ENCODE data around the gene GLRX. TPM values are rescaled to one million over a fixed set of nuclear protein-coding genes. Genes with fewer than 3 reads are reported as not detected.

Gene GLRX
- total and polyA plus RNA-seq, 2 of the 13 experiments (the other 11 are each of a cell fraction or from before 2014, with no cell fraction given) = 63.8 to 499 TPM

DNA sequence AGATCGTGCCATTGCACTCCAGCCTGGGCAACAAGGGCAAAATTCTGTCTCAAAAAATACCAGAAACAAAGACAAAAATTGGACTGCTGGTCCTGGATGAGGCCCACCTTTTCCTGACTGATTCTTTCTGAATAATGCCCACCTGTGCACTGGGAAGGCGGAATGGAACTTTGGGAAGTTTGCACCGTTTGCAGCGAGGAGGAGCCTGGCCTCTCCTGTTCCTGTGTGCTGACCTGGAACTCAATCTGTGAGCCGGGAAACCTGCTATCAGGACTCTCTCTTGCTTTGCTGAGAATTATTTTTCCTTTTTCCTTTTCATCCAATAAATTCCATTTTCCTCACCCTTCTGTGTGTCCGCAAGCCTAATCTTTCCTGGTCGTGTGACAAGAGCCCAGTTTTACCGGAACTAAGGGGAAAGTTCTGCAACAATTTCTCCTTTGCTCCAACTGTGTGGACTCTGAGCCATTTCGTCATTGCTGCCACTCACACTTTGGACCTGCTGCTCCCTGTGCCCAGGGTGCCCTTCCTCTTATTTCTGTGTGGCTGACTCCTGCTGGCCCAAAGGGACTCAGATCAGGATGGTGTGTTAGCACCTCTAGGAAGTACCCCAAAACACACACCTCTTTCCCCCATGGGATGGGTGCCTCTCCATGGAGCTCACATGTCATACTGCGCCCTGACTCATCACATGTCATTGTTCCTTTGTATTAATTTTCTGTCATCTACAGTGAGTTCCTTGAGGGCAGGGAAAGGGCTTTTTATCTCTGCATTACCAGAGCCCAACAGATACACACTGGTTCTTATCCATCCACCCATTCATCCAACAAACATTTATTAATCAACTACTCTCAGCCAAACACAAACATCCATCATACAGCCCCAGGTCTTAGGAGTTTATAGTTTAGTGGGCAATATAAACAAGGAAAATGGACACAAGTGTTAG, 4.7 kb upstream of the GLRX start (continued):
- peak; percentile 84; the same call in 1 of the 2 replicates for TF ChIP-seq ZMYM2 (CRISPR knock-in tag; IDR thresholded peaks at IDR 0.05)
- no peak for TF ChIP-seq JARID2 (CRISPR knock-in tag; IDR thresholded peaks at IDR 0.05; ENCODE audit: insufficient replicate concordance)
- no peak for TF ChIP-seq KLF9 (CRISPR knock-in tag; IDR thresholded peaks at IDR 0.05; ENCODE audit: low read depth)
- TF ChIP-seq ZNF143 (CRISPR knock-in tag; IDR thresholded peaks at IDR 0.05) = no peak
- no peak for TF ChIP-seq MTF1 (CRISPR knock-in tag; IDR thresholded peaks at IDR 0.05)
- TF ChIP-seq, protein P1, sequence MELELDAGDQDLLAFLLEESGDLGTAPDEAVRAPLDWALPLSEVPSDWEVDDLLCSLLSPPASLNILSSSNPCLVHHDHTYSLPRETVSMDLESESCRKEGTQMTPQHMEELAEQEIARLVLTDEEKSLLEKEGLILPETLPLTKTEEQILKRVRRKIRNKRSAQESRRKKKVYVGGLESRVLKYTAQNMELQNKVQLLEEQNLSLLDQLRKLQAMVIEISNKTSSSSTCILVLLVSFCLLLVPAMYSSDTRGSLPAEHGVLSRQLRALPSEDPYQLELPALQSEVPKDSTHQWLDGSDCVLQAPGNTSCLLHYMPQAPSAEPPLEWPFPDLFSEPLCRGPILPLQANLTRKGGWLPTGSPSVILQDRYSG (CRISPR knock-in tag; IDR thresholded peaks at IDR 0.05) = no peak
- TF ChIP-seq PHF21A (CRISPR knock-in tag; IDR thresholded peaks at IDR 0.05) = peak; percentile 87
- peak; percentile 80 for TF ChIP-seq PHF5A (CRISPR knock-in tag; IDR thresholded peaks at IDR 0.05; ENCODE audit: low read depth, unreplicated experiment)
- TF ChIP-seq FOXP1 (IDR thresholded peaks at IDR 0.05) = no peak
- peak; percentile 54; the same call in 1 of the 2 replicates for TF ChIP-seq FOXP1 (CRISPR knock-in tag; IDR thresholded peaks at IDR 0.05)
- TF ChIP-seq, protein P2, sequence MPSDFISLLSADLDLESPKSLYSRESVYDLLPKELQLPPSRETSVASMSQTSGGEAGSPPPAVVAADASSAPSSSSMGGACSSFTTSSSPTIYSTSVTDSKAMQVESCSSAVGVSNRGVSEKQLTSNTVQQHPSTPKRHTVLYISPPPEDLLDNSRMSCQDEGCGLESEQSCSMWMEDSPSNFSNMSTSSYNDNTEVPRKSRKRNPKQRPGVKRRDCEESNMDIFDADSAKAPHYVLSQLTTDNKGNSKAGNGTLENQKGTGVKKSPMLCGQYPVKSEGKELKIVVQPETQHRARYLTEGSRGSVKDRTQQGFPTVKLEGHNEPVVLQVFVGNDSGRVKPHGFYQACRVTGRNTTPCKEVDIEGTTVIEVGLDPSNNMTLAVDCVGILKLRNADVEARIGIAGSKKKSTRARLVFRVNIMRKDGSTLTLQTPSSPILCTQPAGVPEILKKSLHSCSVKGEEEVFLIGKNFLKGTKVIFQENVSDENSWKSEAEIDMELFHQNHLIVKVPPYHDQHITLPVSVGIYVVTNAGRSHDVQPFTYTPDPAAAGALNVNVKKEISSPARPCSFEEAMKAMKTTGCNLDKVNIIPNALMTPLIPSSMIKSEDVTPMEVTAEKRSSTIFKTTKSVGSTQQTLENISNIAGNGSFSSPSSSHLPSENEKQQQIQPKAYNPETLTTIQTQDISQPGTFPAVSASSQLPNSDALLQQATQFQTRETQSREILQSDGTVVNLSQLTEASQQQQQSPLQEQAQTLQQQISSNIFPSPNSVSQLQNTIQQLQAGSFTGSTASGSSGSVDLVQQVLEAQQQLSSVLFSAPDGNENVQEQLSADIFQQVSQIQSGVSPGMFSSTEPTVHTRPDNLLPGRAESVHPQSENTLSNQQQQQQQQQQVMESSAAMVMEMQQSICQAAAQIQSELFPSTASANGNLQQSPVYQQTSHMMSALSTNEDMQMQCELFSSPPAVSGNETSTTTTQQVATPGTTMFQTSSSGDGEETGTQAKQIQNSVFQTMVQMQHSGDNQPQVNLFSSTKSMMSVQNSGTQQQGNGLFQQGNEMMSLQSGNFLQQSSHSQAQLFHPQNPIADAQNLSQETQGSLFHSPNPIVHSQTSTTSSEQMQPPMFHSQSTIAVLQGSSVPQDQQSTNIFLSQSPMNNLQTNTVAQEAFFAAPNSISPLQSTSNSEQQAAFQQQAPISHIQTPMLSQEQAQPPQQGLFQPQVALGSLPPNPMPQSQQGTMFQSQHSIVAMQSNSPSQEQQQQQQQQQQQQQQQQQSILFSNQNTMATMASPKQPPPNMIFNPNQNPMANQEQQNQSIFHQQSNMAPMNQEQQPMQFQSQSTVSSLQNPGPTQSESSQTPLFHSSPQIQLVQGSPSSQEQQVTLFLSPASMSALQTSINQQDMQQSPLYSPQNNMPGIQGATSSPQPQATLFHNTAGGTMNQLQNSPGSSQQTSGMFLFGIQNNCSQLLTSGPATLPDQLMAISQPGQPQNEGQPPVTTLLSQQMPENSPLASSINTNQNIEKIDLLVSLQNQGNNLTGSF (CRISPR knock-in tag; IDR thresholded peaks at IDR 0.05) = peak; percentile 50; the same call in 1 of the 2 replicates
- 0 out of 2 replicates have a peak, but pooled peaks have one; percentile 29 for TF ChIP-seq ZNF790 (CRISPR knock-in tag; IDR thresholded peaks at IDR 0.05; ENCODE audit: borderline replicate concordance)
- TF ChIP-seq, protein P3, sequence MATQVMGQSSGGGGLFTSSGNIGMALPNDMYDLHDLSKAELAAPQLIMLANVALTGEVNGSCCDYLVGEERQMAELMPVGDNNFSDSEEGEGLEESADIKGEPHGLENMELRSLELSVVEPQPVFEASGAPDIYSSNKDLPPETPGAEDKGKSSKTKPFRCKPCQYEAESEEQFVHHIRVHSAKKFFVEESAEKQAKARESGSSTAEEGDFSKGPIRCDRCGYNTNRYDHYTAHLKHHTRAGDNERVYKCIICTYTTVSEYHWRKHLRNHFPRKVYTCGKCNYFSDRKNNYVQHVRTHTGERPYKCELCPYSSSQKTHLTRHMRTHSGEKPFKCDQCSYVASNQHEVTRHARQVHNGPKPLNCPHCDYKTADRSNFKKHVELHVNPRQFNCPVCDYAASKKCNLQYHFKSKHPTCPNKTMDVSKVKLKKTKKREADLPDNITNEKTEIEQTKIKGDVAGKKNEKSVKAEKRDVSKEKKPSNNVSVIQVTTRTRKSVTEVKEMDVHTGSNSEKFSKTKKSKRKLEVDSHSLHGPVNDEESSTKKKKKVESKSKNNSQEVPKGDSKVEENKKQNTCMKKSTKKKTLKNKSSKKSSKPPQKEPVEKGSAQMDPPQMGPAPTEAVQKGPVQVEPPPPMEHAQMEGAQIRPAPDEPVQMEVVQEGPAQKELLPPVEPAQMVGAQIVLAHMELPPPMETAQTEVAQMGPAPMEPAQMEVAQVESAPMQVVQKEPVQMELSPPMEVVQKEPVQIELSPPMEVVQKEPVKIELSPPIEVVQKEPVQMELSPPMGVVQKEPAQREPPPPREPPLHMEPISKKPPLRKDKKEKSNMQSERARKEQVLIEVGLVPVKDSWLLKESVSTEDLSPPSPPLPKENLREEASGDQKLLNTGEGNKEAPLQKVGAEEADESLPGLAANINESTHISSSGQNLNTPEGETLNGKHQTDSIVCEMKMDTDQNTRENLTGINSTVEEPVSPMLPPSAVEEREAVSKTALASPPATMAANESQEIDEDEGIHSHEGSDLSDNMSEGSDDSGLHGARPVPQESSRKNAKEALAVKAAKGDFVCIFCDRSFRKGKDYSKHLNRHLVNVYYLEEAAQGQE (IDR thresholded peaks at IDR 0.05; ENCODE audit: borderline replicate concordance in 1 of 2, low read depth in 1 of 2, low read length in 2 of 2) = peak in 1 of 2 experiments; percentile 39; a peak in 1 of 4 replicates
- TF ChIP-seq CENPT (CRISPR knock-in tag; IDR thresholded peaks at IDR 0.05; ENCODE audit: low read depth) = no peak
- TF ChIP-seq ZNF317 (CRISPR knock-in tag; IDR thresholded peaks at IDR 0.05) = peak; percentile 1; the same call in 1 of the 2 replicates
- peak; percentile 67; the same call in 1 of the 2 replicates for TF ChIP-seq ZNF547 (CRISPR knock-in tag; IDR thresholded peaks at IDR 0.05)
- no peak for TF ChIP-seq AKAP8 (CRISPR knock-in tag; IDR thresholded peaks at IDR 0.05)
- no peak for TF ChIP-seq ZZZ3 (CRISPR knock-in tag; IDR thresholded peaks at IDR 0.05; ENCODE audit: borderline replicate concordance)
- no peak; the same call in 1 of the 2 replicates for TF ChIP-seq SIX1 (CRISPR knock-in tag; IDR thresholded peaks at IDR 0.05; ENCODE audit: borderline replicate concordance)
- no peak for TF ChIP-seq TBP (CRISPR knock-in tag; IDR thresholded peaks at IDR 0.05)

Data from HepG2 (cell line).